ENCODE measurements around the gene KRT72.

Gene KRT72

GRCh38 chr12:52541709-52542108, 59.6 kb downstream of the KRT72 start:
- DNase-seq (ENCODE audit: low read depth in 2 of 2): no peak

DNA sequence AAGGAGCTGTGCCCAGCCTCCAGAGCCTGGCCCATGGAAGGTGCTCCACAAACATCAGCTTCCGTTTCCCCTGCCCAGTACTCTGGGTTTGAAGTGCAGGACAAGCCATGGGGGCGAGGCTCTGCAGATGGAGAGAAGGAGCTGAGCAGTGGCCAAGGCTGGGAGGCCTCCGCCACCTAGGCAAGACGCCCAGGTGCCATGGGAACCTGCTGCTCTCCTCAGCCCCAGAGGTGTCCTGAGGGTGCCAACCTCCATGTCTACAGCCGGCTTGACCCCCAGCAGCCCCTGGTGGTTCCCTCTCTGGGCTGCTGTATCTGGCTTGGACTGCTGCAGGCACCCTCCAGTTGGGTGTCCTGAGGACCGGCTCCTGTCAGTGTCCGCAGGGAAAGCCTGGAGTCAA, 60.7 kb downstream of the KRT72 start:
- no peak for DNase-seq (ENCODE audit: low read depth in 2 of 2)

GRCh38 chr12:52539821-52540173, 61.5 kb downstream of the KRT72 start:
- DNase-seq (ENCODE audit: low read depth in 2 of 2): no peak

DNA sequence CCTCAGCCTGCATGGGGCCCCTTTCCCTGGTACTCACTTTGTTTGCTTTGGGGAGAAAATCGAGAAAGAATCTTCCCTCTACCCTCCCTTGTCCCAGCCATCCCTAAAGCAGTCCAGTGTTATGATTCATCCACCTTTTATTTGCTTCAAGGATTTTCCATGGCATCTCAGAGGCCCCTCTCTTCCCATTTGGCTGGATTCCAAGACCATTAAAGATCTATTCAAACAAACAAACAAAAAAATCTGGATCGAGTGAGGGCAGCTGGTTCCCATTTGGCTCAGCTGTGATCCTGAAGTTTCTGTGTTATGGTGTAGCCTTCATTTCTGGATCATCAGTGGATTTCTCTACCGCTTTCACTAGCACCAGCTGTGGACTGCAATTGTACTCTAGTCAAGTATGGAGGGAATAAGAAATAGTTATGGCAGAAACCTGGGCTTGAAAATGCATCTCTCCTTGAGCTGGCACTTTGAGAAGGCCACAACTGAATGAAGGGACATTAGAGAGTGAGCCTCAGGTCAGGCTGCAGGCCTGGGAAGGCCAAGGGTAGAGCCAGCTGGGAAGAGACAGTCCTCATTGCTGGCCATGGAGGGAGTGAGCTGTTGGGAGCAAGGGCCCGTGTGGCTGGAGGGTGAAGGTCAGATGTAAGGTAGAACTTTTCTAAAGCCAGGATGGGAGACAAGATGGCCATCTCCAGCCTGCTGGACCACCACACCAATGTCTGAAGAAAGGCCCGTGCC, 62.0 kb downstream of the KRT72 start:
- no peak for DNase-seq (ENCODE audit: low read depth in 2 of 2)

GRCh38 chr12:52537101-52537500, 64.2 kb downstream of the KRT72 start:
- DNase-seq (ENCODE audit: low read depth in 2 of 2): no peak

Measured in stimulated activated CD8-positive, alpha-beta memory T cell treated with anti-CD3 and anti-CD28 coated beads, Interleukin-2, amount 100 ng/mL, for 1 hour (primary cell).